IPS DF 19.7 (cell line): Measurements from ENCODE around the gene OOSP3.
"Not testable (repeated sequence)": the region's sequence is repeated elsewhere in the genome, so short reads cannot be mapped to it uniquely, and the experiment has no call there.

Experiments used
- DNase-seq: peaks from one replicate; pipeline ENCODE4 v3.0.0-alpha.2; 2013; ENCODE audit warnings: low read depth, low spot score

OOSP3 gene, protein sequence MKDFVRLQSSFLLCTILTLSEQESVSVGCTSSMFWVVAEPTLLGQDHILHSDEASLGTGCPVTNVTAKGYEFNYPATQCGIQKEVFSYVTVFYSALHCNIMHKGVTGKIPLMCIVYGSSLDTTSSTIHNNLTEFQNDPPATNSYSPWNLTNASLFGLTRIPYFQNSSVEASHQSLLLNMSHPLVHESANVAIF

DNA sequence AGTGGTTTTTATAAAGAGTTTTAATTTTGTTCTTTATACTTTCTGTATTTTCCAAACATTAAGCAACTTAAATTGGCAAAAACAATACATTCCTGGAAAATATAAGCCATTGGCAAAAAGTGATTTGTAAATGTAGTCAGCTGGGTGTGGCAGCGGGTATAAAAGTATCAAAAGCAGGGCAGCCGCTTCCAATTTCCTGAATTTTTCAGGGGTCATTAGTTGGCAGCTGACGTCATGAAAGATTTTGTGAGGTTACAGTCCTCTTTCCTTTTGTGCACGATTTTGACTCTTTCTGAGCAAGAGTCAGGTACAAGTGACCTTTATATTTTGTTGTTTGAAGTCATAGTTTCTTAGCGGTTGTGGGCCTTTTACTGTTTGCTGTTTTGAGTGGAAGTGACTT is at the start of gene OOSP3:
Gene OOSP3 (plus strand): TSS at position 208 of the 400 bp plus-strand sequence. CDS start 27 bp downstream, at position 235.
- DNase-seq: no peak

DNA sequence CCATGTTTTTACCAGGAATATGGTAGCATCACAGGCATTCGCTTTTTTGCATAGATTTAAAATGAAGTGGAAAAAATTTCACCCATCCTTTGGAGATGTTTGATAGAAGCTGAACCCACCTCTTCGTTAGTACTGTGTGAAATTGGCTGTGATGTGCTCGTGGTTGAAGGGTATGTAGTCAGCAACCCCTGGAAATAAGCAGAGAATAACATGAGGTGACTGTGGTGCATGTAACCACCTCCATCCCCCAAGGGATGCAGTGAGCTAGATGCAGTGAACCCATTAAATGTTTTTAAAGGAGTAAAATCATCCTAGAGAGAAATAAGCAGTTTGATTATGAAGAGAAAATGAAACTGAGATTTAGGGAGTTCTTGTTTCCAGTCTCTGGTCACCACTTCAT is 49.2 kb upstream of the OOSP3 start:
- no peak for DNase-seq

DNA sequence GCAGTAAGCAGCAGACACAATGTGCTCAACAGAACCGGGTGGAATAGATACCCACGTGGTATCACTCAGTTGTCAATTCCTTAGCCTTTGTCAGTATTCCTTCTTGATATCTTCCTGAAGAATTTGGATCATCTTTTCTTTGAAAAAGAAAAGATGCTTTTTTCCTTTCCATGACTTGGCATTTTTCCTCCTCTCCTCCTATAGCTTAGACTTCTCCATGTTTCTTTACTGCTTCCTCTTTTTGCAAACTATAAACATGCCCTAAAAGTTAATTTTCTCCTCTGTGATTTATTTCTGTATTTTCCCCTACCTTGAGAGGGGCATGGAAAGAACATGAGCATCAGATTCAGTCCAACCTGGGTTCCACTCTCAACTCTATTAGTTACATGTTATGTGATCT is 45.0 kb upstream of the OOSP3 start:
- DNase-seq: no peak

DNA sequence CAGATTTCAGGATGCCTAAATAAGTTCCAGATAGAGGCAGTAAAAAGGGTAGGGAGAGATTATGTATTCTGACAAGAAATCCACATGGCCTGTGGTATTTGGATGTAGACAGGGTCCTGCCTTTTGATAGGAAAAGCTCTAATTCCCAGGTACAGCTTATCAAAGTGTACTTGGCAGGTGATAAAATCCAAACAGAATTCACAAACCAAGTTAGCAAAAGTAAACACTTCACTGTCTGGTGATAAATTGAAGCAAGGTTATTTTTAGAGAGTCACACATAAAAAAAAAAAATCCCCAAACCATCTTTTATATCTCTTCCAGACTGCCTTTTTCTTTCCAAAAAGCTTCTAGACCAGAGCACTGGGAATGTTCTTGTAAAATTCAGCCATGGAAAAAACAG is 39.0 kb upstream of the OOSP3 start:
- DNase-seq: no peak

DNA sequence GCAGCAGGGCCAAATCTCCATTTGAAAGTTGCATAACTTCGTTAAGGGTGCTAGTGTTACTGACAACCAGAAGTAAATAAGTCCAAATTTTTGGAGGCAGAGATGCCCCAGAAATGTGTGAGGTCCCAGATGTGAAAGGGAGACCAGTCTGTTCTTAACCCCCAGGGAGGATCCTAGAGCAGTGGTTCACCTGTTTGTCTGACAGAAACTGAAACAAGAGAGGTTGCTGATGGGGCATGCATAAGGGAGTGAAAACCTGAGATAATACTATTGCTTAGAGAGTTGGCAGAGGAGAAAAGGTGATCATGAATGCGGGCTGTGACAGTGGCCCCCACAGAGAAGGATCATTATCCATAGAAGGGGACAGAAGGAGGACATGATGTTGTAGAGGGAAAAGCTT is 37.1 kb upstream of the OOSP3 start:
- DNase-seq: no peak

DNA sequence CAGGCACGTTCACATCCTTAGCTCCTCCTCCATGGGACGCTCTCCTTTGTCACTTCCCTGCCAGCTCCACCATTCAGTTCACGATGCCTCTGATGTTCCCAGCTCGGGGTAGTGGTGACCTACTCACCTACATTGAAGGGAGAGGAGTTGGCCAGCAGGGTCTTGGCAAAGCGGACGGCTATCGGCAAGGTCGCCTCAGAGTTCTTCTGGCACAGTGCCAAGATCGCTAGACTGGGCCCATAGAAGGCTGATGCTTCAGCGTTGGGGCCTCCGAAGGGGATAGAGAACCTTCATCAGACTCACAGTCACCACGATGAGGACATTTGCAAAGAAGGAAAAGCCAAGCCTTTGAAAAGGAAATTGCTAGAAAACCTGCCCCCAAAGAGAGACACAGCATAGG is 36.3 kb upstream of the OOSP3 start:
- DNase-seq: no peak

DNA sequence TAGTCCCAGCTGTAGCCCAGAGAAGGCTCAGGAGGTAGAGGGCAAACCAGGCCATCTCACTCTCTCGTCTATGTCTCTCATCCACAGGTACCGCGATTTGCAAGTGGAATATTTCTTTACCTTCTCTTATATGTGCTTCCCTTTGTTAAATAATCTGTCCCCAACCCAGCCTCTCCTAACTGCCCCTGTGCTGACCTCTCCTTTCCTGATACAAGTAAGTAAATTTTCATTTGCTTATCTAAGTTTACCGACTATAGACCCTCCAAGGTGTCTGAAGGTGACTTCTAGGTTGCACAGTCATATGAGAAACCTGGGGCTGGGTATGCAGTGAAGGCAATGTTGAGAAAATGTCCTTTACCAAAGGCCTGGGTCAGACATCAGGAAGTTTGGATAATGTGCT is 33.2 kb upstream of the OOSP3 start, which contains the start of gene CBLIF:
Gene CBLIF (minus strand): TSS at position 101 of the 400 bp plus-strand sequence. CDS start 46 bp downstream, at position 55.
- no peak for DNase-seq

DNA sequence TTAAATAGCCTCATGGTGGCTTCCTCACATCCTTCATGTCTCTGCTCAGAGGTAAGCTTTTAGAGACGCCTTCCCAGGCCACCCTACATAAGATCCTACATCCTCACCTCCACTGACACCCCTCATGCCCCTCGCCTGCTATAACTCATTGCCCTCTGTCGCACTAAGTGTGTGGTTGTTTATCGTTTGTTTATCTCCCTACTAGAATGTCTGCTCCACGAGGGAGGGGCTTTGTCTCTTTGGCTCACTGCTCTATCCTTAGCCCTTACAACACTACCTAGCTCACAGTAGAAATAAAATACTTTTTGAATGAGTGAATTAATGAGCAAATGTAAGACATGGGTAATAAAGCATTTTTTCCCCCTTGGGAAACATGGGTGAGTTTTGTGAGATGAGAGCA is 32.0 kb upstream of the OOSP3 start:
- DNase-seq: no peak

DNA sequence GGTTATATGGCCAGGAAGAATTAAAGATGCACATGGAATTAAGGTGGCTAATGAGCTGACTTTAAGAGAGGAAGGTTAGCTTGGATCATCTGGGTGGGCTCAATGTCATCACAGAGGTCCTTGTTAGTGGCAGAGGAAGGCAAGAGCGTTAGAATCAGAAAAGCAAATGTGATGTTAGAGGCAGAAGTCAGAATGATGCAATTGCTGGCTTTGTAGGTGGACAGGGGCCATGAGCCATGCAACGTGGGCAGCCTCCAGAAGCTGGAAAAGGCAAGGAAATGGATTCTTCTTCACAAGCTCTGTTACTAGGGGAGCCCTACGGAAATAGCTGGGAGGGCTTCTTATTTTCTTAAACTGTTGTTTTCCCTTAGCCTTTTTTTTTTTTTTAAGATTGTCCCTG is 31.0 kb upstream of the OOSP3 start:
- DNase-seq: no peak

DNA sequence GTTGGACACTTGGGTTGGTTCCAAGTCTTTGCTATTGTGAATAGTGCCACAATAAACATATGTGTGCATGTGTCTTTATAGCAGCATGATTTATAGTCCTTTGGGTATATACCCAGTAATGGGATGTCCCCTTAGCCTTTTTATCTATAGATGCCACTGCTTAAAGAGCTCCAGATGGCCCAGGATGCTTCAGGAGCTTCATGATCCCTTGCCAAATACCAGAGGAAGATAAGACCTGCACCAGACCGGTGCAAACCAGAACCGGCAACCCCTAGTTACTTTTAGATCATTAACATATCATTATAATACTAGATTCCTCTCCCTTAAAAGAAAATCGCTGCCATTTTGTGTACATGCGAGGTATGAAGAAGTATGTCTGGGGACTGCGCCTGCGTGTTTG is 30.1 kb upstream of the OOSP3 start:
- not testable (repeated sequence) for DNase-seq

DNA sequence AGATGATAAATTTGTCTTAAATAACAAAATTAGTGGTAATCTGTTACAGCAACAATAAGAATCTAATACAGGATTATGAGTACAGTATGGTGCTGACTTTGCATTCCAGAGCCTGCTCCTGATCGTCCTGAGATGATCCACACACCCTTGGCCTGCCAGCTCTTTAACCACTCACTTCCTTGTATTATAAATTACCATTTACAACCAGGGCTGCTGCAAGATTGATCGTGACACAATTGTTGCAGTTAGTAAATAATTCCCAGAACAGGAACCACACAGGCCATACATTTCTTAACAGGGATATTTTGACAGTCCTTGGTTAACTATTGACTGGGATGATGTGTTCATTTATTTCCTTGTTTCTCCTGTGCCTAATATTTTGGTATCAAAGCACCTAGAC is 29.5 kb upstream of the OOSP3 start:
- DNase-seq: no peak

DNA sequence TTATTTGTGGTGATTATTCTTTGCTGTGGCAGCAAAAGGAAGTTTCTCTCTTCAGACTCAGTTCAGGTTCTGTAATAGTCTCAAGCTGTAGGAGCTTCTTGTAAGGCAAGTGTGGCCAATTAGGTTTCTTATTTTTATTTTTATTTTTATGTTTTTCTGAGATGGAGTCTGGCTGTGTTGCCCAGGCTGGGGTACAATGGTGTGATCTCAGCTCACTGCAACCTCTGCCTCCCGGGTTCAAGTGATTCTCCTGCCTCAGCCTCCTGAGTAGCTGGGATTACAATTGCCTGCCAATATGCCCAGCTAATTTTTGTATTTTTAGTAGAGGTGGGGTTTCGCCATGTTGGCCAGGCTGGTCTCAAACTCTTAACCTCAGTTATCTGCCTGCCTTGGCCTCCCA is 29.0 kb upstream of the OOSP3 start:
- DNase-seq: not testable (repeated sequence)

DNA sequence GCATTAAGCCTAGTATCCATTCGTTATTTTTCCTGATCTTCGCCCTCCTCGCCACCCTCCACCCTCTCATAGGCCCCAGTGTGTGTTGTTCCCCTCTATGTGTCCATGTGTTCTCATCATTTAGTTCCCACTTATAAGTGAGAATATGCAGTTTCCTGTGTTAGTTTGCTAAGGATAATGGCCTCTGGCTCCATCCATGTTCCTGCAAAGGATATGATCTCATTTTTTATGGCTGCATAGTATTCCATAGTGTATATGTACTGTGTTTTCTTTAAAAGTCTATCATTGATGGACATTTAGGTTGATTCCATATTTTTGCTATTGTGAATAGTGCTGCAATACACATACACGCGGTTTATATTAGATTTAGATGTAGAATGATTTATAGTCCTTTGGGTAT is 27.2 kb upstream of the OOSP3 start:
- DNase-seq: not testable (repeated sequence)

DNA sequence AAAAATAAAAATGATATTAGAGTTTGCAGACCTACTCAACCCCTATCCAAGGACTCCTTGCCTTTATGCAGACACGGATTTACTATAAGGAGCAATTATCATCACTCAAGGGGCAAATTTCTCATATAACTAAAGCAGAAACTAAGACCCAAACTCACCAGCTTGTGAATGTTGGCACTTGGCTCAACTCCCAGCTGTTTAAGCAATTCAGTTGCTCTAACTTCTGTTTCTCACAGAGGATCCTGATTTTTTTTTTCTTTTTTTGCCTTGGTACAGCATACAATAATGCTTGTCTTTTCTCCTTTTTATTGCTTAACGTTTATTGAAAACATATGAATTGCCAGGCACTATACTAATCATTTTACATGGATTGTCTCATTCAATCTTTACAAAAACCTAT is 23.7 kb upstream of the OOSP3 start:
- DNase-seq: no peak

DNA sequence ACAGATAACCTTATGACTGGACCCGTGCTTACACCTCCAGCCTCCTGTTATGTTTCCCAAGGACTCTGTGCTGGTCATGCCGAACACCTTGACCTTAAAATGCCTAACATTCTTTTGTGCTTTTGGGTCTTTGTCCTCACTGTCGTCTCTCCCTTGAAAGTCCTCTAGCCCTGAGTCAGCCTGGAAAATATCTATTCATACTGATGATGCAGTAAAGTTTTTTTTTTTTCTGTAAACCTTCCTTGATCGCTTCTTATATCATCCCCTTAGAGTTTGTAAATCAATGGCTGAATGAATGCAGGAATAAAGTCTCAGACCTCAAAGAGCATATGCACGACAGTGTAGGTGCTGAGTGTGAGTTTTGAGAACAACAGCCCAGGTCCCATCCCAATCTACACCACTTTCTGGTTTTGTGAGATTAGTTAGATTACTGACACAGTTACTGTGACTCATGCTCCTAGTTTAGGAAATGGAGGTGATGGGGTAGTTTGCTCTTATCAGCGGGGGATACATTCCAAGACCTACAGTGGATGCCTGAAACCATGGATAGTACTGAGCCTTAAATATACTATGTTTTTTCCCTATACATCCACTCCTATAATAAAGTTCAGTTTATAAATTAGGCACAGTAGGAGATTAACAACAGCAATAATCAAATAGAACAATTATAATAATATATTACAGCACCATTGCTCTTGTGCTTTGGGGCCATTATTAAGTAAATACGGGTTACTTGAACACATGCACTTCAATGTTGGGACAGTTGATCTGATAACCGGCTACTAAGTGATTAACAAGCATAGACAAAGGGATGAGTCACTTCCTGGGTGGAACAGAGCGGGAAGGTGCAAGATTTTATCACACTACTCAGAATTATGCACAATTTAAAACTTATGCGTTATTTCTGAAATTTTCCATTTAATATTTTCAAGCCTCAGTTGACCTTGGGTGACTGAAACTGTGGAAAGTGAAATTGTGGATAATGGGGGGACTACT is 20.8 kb upstream of the OOSP3 start:
- peak; percentile 15 for DNase-seq

DNA sequence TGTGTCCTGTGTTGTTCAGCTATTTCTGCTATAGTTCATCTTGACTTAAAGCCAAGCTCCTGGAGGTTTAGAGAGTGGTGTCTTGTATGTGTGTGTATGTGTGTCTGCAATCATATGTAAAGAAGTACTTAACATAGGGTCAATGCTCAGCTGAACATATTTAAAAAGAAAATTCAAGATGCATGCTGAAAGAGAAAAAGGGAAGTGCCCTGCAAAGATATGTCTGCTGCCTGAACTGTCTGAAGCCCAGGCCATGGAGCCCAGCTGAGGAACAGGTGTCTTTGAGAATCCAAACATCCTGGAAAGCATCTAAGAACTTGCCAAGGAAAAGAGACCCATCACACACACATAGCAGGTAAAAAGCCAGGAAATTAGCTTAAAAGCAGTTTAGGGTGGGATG is 18.9 kb upstream of the OOSP3 start:
- no peak for DNase-seq

DNA sequence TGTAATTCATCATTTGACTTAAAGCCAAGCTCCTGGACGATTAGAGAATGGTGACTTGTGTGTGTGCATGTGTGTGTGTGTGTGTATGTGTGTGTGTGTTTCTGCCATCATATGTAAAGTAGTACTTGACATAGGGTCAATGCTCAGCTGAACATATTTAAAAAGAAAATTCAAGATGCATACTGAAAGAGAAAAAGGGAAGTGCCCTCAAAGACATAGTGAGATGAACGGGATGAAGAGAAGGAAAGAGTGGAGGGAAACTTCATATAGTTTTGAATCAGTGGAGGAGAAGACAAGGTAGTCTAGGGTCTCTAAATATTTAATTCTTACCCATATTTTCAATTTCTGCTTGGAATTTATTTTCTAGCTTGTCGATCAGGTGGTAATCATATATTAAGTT is 16.3 kb upstream of the OOSP3 start:
- DNase-seq: no peak

DNA sequence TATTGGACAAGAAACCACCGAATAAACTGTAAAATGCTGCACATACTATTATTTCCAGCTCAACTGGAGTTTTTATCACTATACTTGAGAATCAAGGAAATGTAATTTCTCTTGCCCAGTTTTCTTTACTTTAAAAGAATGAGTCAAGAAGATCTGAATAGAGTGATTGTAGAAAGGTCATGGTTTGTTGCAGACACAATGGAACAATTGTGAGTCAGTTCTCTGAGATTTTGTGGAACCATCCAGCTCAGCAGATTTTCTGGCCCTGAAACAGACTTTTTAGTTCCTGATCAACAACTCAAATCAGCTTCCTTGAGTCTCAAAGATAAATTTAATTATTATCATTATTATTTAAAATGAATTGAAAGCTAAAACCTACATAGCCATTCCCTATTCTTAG is 13.6 kb upstream of the OOSP3 start:
- DNase-seq: no peak

DNA sequence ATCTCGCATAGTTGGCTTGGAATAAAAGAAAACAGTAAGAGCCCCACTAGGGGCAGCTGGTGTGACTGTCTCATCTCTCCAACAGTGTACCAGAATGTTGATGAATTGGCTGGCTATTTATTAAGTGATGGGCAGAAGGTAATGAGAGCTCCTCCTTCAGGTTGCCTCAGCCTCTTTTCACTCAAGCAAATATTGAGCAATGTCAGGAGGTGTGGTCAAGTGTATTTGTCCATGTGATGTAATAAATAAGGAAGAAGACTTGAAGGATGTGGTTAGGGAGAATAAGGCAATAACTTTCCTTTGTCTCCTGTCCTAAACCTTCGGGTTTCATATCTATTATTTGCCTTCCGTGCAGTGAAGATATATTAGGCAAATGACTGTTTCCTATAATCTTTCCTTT is 12.2 kb upstream of the OOSP3 start, which contains the start of gene TCN1:
Gene TCN1 (minus strand): TSS at position 91 of the 400 bp plus-strand sequence. CDS start 17 bp downstream, at position 74.
- DNase-seq: no peak

DNA sequence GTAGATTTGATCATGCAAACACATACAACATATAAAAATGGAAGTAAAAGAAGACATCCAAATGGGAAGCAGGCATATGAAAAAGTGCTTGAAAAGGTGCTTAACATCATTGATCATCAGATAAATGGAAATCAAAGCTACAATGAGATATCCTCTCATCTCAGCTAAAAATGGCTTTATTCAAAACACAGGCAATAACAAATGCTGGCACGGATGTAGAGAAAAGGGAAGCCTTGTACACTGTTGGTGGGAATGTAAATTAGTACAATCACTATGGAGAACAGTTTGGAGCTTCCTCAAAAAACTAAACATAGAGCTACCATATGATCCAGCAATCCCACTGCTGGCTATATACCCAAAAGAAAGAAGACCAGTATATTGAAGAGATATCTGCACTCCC is 11.7 kb upstream of the OOSP3 start:
- DNase-seq: no peak

DNA sequence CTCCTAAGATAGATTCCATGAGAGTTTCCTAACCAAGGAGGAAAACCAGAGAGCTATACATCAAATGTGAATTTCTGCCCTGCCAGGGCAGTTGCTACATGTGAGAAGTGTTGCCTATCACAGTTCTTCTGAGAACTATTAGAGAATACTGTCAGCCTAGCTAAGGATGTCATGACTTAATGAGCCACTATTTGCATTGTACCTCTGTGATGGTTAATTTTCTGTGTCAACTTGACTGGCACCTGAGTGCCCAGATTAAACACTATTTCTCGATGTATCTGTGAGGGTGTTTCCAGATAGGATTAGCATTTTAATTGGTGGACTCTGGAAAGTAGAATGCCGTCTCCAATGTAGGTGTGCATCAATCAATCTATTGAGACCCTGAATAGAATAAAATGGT is 10.6 kb upstream of the OOSP3 start:
- no peak for DNase-seq

DNA sequence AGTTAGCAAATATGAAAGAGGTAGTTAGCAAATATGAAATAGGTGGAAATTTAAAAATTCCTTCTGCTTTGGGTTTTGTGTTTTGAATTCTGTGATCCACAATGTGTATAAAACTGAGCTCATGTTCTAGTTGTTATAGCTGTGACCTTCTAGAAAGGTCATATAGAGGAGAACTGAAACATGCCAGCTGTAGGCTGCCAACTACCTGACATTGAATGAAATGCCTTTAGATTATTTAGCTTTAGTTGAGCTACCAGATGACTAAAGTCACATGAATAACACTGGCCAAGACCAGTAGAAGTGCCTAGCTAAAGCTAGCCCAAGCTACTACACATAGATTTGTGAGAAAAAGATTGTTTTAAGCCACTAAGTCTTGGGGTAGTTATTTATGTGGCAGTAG is 6.5 kb upstream of the OOSP3 start:
- no peak for DNase-seq
